Astrocyte of the cerebellum (primary cell): ENCODE results near the gene FOXI3.

Experiments used
- DNase-seq: peaks from one replicate; pipeline ENCODE4 v3.0.0-alpha.2; 2011; ENCODE audit warnings: low read depth
- H3K4me3 ChIP-seq: 2 replicates; pipeline ENCODE4 v1.5.1; 2011; ENCODE audit warnings: mild to moderate bottlenecking, low read depth, low read length, moderate library complexity
- CTCF ChIP-seq: IDR thresholded peaks from 2 replicates; pipeline ENCODE4 v1.5.1; 2012; ENCODE audit warnings: low read length, low read depth, moderate library complexity, mild to moderate bottlenecking; ENCODE audit errors: missing control alignments
- in situ Hi-C: cut with HindIII; loops from 2 replicates; pipeline ENCODE4 v1.10.0; 2017; ENCODE audit warnings: low sequenced_read_pairs

Gene FOXI3

GRCh38 chr2:88452565-88452905 lies at the start of gene FOXI3:
Gene FOXI3, minus strand, starts transcription at chr2:88452693. Its CDS starts 158 bp downstream, at chr2:88452535.
- no peak for TF ChIP-seq CTCF
- DNase-seq = no peak
- in situ Hi-C loops = no loop called here

GRCh38 chr2:88500691-88501090 lies 48.2 kb upstream of the FOXI3 start:
- no peak for TF ChIP-seq CTCF
- in situ Hi-C loops = no loop called here

More at GRCh38 chr2:88452565-88452905, at the start of gene FOXI3:
- H3K4me3 ChIP-seq = no peak within 1 kb of the TSS

GRCh38 chr2:88499204-88499603 lies 46.7 kb upstream of the FOXI3 start:
- no peak for DNase-seq
- in situ Hi-C loops = no loop called here
- no peak for TF ChIP-seq CTCF
- H3K4me3 ChIP-seq = no peak overlapping the region

More at GRCh38 chr2:88500691-88501090, 48.2 kb upstream of the FOXI3 start:
- H3K4me3 ChIP-seq = no peak overlapping the region
- no peak for DNase-seq

GRCh38 chr2:88493481-88493880 lies 41.0 kb upstream of the FOXI3 start:
- no peak for TF ChIP-seq CTCF
- no peak for DNase-seq
- H3K4me3 ChIP-seq = no peak overlapping the region
- in situ Hi-C loops = no loop called here

- in situ Hi-C loops = no loop called here
Observed at GRCh38 chr2:88492002-88492401, 39.5 kb upstream of the FOXI3 start.

GRCh38 chr2:88489181-88489580 lies 36.7 kb upstream of the FOXI3 start:
- TF ChIP-seq CTCF = no peak
- in situ Hi-C loops = no loop called here

More at GRCh38 chr2:88492002-88492401, 39.5 kb upstream of the FOXI3 start:
- no peak for DNase-seq
- H3K4me3 ChIP-seq = no peak overlapping the region
- no peak for TF ChIP-seq CTCF

GRCh38 chr2:88483200-88483599 lies 30.7 kb upstream of the FOXI3 start:
- H3K4me3 ChIP-seq = no peak overlapping the region
- in situ Hi-C loops = no loop called here
- no peak for TF ChIP-seq CTCF
- no peak for DNase-seq

More at GRCh38 chr2:88489181-88489580, 36.7 kb upstream of the FOXI3 start:
- no peak overlapping the region for H3K4me3 ChIP-seq
- no peak for DNase-seq
